GM18867 (cell line): ENCODE results near the gene OLIG2.

Experiments used
- ATAC-seq: cut with Tn5 transposase; IDR thresholded peaks from one replicate; pipeline ENCODE4 v1.9.1; 2021; ENCODE audit warnings: mild to moderate bottlenecking, moderate library complexity; ENCODE audit not compliant: unreplicated experiment

Gene OLIG2

DNA sequence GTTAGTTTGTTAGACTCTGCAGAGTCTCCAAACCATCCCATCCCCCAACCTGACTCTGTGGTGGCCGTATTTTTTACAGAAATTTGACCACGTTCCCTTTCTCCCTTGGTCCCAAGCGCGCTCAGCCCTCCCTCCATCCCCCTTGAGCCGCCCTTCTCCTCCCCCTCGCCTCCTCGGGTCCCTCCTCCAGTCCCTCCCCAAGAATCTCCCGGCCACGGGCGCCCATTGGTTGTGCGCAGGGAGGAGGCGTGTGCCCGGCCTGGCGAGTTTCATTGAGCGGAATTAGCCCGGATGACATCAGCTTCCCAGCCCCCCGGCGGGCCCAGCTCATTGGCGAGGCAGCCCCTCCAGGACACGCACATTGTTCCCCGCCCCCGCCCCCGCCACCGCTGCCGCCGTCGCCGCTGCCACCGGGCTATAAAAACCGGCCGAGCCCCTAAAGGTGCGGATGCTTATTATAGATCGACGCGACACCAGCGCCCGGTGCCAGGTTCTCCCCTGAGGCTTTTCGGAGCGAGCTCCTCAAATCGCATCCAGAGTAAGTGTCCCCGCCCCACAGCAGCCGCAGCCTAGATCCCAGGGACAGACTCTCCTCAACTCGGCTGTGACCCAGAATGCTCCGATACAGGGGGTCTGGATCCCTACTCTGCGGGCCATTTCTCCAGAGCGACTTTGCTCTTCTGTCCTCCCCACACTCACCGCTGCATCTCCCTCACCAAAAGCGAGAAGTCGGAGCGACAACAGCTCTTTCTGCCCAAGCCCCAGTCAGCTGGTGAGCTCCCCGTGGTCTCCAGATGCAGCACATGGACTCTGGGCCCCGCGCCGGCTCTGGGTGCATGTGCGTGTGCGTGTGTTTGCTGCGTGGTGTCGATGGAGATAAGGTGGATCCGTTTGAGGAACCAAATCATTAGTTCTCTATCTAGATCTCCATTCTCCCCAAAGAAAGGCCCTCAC lies at the start of gene OLIG2:
OLIG2 (plus strand) TSS at position 447 of the 954 bp plus-strand sequence. CDS start 928 bp downstream, outside the sequence.
- no peak for ATAC-seq

DNA sequence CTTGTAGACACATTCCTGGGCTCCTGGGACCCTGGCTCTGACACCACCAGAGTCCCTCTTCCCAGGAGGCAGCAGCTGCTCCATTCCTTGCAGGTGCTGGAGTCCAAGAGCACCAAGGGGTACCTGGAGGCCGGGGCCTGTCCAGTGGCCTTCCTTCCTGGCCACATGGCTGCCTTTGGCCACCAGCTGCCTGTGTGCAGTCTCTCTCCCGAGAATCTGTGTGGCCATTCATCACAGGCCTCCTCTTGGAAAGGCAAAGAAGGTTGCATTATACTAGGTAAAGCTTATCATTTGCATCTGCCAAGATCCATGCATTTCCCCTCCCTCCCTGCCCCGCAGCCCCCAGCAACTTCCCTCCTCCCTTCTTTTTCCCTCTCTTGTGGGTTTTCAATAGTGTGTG lies 48.9 kb upstream of the OLIG2 start:
- no peak for ATAC-seq

DNA sequence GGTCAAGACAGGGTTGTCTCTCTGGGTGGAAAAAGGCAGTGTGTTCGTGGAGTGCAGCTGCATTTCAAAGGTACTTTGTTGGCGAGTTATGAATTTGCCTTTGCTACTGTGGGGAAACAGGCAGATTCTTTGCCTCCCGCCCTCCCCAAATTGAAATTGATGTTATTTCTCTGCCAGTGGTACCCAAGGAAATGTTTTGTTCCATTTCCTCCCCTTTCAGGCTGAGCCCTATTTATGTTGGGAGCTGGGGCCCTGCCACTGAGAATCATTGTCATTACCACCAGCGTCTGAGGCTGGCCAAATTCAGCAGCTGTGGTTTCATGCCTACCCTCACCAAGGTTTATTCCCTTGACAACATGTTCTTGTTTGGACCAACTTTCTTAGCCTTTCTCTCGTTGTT lies 48.5 kb upstream of the OLIG2 start:
- no peak for ATAC-seq

DNA sequence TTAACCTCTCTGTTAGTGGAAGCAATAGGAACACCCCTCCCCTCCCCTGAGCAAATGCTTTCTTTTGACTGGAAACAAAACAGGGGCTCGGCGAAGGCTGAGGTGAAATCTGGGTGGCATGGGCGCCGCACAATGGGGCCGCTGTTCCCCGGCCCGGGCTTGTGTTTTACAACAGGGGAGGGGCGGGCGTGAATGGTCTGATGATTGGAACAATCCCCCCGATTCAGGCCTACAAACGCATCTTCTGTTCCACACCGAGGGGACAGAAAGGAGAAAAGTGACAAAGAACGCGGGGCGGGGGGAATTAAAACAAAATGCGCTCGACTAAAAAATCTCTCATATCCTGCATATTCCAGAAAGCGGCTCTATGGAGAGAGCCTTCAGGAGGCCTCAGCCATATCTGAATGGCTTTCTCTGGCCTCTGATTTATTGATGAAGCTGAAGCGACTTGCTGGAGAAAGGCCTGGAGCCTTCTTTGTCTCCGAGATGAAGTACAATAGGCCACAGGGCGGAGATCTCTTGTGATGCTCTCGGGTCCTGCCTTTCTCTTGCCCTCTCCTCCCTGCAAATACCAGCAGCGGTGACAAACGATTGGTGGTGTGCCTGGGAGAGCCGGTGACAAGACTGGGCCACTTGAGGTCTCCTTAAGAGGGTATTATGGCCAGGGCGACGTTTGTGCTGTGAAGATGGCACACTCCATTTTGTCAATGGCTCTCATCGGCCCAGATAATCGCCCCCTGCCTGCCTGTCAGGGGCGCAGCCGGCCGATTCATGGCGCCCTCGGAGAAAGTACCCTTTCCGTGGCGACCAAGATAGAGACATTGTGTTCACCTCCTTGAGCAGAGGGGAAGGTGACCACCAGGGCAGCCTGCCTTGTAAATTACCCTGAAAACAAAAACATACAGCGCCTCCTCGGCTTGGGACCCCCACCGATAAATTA lies 47.1 kb upstream of the OLIG2 start:
- no peak for ATAC-seq

DNA sequence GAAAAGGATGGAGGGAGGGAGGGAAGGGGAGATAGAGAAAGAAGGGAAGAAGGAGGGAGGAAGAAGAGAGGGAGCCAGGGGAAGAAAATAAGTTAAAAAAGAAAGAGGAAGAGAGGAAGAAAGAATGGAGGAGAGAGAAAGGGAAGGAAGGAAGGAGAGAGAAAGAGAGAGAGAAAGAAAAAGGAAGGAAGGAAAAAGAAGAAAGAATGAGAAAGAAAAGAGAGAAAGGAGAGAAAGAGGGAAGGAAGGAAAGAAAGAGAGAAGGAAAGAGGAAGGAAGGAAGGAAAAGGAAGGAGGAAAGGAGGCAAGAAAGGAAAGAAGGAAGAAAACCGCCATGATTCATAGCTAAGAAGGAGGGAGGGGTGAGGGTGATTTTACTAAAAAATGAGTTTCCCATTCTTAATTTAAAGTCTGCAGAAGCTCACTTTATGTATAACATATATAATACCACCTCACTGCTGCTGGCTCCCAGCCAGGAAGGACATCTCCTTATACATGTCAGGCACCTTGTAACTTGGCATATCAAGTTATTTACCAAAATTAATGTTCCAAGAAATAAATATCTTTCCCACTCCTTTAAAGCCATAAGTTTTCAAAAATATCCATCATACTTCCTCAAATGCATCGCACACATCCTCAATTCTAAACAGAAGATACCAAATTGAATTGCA lies 46.0 kb upstream of the OLIG2 start:
- ATAC-seq = no peak

DNA sequence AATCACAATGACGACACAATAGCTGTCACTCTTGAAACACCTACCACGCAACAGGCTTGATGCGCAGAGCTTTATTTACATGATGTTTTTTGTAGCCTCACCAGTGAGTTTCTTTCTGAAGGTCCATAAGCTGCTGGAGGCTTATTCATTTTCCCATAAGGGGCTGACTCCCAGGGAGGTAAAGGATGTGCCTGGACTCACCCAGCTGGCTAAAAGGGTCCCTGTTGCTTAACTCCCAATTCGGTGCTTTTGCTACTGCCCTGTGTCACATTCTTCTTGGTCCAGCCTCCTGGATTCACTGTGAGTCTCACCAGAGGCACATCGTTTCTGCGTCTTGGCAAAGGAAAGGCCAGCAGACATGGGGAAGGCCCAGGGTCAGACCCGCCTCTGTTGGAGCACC lies 44.6 kb upstream of the OLIG2 start:
- ATAC-seq = no peak

DNA sequence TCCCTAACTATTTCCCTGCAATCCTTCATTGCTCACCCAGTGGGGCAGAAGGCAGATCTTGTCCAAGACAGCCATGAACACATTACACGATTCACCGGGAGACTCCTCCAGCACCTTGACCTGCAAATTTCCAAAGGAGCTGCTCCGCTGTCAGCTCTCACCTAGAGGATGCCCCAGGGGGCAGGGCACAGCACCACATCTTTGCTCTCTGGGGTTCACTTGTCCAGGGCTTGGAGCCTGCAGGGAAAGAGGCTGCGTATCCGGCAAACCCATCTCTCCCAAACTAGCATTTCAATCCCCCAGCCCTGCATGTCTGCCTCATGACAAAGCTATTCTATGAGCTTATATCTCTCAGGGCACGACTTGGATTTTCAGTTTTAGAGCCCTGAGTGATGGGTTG lies 35.1 kb upstream of the OLIG2 start:
- ATAC-seq = no peak

DNA sequence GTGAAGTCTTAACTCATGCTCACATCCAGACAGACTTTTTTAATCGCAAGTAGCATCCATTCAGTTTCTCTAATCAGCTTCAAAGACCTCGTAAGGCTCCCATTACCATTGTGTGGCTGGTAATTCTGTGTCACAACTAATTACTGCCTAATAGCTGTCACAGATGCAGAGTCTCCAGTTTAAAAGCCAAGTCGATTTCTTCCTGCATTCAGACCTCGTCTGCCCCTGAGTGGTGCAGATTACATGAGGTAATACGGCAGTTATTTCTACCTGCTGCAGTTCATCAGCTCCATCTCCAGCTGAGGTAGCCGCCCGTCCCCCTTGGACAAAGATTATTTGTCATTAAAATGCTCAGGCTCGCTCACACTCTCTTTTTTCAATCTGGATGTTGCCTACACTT lies 34.4 kb upstream of the OLIG2 start:
- no peak for ATAC-seq

DNA sequence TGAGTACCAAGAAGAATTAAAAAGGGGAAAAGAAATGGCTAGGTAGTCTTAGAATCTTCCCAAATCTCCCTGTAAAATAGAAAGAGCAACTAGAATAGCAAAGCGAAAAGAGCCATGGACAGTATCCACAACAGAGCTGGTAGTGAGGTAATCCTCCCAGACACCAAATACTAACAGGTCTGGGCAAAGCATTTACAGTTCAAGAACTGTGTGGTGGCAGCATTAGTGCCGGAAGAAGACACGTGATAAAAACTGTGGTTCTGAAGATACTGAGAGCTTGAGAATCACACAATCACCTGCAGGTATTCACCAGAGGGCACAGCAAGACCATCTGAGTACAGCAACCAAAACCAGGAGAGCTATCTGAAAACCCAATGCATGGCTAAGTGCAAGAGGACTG lies 31.8 kb upstream of the OLIG2 start:
- no peak for ATAC-seq

DNA sequence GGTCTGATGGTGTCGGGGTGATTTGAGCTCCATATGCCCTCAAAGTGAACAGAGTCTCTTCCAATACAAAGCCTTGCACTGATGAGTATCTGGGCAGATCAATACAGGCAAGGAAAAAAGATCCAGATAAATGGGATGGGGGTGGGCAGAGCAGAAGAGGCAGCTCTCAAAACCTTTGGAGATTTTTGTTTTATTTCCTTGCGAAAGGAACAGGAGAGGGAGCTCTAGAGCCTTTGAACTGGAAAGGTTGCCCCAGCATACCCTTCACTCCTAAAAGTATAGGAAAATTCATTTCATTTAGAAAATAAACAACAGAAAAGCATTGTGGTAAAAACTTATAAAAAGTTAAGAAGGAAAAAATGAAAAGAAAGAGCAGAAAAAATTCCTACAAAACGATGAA lies 31.4 kb upstream of the OLIG2 start:
- no peak for ATAC-seq

DNA sequence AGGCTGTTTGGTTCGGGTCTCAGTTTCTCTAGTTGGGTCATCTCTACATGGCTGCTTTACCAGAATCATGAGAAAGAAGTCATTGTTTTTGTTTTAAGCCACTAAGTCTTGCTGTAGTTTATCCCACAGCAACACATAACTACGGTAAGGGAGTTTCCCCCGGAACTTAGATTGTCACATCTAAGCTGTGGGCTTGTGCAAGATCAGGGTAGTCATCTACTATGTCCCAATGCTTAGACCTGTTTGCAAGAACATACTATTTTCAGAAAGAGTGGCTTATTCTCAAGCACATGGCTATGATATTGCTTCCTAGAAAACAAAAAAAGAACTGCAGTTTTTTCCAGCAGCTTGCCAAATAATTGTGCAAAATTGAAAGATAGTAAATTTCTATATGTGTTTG lies 18.0 kb upstream of the OLIG2 start:
- ATAC-seq = no peak

DNA sequence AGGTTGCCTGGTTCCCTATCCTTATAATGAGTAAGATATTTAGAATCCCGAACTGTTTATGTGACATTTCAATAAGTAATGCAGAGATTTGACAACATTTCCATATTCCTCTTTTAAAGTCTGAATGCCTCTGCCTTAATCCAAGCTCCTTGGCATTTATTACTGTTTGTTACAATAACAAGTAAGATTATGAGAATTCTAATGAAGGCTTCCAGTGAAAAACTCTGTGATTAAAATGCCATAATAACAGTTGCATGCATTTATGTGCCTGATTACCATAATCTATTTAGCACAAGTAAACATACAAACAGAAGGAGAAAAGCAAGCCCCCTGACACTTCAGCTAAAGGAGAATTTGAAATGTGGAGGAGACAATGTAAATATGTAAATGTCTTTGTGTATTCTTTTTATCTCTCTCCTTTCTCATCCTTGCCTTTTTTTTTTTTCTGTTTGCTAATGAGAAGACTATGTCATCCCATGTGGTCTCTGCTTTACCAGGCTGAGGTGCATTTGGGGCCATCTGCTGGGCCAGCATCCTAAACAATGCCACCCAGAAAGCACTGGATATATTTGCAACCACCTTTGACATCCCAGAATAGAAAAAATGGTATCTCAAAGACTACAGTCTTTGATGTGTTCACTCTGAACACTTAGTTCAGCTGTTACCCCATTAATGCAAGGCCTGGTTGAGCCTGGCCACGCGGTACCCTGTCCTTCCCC lies 17.2 kb upstream of the OLIG2 start:
- ATAC-seq = no peak

DNA sequence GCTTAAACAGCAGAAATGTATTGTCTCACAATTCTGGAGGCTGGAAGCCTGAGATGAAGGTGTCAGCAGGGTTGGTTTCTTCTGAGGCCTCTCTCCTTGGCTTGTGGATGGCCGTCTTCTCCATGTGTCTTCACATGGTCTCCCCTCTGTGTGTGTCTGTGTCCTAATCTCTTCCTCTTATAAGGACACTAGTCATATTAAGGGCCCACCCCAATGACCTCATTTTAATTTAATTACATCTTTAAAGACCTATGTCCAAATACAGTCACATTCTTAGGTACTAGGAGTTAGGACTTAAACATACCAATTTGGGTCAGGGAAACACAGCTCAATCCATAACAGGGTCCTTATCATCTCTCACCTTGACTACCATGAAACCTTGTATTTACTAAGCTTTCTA lies 14.8 kb upstream of the OLIG2 start:
- no peak for ATAC-seq

DNA sequence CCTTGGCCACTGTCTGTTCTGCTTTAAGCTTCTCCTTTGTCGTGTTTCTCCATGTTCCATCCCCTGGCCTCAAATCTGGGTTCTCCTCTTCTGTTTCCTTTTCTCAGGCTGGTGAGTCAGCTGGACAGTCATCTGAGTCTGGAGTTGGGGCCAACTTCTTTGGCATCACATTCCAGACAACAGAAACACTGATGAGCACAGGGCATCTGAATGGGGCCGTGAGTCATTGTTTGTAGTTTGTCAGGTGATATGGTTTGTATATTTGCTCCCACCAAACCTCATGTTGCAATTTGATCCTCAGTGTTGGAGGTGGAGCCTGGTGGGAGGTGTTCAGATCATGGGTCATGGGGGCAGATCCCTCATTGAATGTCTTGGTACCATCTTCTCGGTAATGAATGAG lies 14.3 kb upstream of the OLIG2 start:
- ATAC-seq = no peak

DNA sequence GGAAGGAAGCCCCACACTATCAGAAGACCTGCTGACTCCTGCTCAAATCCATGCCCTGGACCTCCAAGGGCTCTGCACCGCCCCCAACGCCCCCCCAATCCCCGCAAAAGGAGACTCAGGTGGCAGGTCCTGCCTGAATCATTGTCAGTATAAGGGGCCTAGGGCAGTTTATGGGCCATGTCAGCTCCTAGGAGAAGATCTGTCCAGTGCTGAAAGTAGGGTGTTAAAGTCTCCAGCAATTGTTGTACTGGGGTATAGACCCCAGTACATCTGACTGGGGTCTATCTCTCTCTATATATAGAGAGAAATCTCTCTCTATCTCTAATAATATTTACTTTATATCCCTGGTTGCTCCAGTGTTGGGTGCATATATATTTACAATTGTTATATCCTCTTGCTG lies 12.1 kb upstream of the OLIG2 start:
- no peak for ATAC-seq

DNA sequence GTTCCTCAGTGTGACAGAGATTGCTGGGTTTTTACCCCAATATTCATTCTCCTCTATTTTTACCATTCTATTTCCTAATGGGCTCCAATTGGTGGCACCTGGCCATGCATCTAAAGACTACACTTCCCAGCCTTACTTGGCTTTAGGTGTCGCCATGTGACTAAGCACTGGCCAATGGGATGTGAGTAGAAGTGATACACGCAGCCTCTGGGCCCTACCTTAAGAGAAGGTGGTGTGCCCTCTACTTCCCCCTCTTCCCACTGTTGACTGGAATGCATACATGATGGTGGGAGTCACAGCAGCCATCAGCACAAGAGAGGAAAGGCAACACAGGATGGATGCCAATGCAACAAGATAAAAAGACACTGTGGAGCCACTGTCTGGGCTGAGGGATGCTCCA lies 11.4 kb upstream of the OLIG2 start:
- no peak for ATAC-seq

DNA sequence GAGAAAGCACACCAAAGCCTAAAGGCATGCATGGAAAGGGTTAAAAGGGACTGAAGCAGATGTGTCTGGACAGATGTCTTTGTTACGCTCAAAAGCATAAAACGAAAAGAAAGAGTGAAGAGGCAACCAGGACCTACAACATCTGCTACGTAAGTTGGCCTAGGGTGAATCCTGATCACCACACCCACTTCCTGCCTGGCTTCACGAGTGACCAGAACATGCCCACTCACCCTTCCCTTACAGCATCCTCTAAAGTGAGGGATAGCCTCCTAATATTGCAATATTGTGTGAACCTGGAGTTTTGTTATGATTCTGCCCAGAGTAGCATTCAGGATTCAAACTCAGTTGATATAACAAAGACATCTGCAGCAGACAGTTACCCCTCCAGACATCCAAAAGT lies 10.6 kb upstream of the OLIG2 start:
- ATAC-seq = no peak

DNA sequence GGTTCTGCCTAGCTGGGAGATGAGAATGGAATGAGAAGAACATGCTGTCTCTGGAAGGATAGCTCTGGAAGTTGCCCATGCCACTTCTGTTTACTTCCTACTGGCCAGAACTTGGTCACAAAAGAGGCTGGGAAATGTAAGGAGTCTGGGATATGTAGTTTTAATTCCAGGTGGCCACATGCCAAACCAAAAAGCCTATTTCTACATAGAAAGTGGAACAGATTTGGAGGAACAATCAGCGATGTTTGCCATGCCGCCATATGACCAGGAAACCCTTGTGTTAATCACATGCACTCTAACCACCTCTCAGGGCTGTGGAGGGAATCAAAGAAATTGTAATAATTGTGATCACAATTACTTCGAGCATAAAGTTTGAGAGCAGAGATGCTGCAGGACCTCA lies 10.0 kb upstream of the OLIG2 start:
- ATAC-seq = no peak

DNA sequence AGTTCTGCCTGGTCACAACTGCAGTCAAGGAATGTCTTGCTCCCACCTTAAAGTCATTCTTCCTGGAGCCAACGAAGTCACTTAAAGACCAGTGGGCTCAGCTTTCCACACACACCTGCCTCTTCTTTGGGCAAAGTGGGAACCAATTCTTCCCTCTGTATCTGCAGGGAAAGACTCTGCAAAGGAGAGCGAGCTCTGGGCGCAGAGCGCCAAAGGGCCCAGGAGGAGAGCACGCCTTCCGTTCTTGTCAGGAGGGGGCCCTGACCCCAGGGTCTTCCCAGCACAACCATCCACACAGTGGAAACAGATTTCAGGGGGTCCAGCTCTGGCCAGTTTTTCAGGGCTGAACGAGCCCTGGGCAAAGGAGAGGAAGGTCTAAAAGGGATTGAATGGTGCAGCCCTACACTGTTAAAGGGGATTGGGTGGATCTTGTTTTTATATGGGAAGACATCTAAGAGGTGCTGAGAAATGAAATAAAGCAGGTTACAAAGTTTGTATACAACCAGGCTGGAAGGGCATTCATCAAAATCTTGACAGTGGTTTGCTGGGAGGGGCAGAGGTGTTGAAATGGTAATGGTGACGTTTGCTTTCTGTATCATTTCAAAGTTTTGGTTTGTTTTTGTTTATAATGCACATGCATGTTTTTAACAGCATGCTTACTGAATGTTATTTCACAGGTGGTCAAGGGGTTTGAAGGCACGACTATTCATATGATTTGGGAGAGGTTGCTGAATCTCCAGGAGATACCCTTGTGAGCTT lies 6.8 kb upstream of the OLIG2 start:
- no peak for ATAC-seq

DNA sequence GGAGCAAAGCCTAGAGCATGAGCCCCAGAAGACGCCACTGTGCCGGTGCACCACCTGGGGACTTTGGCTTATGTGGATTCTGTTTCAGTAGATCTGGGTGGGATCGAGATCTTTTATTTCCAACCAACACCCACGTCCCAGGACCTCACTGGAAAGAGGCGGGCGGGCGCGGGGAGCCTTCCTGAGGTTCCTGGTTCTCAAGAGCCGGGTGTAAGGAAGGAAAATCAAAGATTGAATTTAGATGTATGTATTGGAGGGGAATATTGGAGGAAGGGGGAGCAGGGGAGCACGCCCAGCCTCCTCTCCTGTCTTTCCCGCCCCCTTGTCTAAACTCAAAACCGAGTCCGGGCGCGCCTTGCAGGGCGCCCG lies 6.2 kb upstream of the OLIG2 start:
- no peak for ATAC-seq
